Anterior cingulate cortex (tissue), 58 donors: ENCODE data around the gene TSPAN9.

Source experiments
- DNase-seq, 58 donors: peaks; one replicate each; lab custom pipeline; 2025; lab: John Stamatoyannopoulos, UW

Gene TSPAN9

GRCh38 chr12:3316776-3317480 lies 239.7 kb downstream of the TSPAN9 start:
- DNase-seq: peak in 1 of 58 donors; percentile 21

GRCh38 chr12:3317481-3317815 lies 240.3 kb downstream of the TSPAN9 start:
- no peak for DNase-seq

- DNase-seq: no peak
These were observed 240.8 kb downstream of the TSPAN9 start for GRCh38 chr12:3317841-3318501.

- DNase-seq: no peak
These were observed 242.7 kb downstream of the TSPAN9 start for GRCh38 chr12:3319723-3320492.

- no peak for DNase-seq
These were observed 243.8 kb downstream of the TSPAN9 start for GRCh38 chr12:3320881-3321509.

- DNase-seq: no peak
These were observed 244.7 kb downstream of the TSPAN9 start for GRCh38 chr12:3321881-3322280.

GRCh38 chr12:3323002-3323685 lies 246.0 kb downstream of the TSPAN9 start:
- DNase-seq: peak in 1 of 58 donors; percentile 7

- no peak for DNase-seq
These were observed 248.6 kb downstream of the TSPAN9 start for GRCh38 chr12:3325736-3326135.

- no peak for DNase-seq
These were observed 249.1 kb downstream of the TSPAN9 start for GRCh38 chr12:3326156-3326849.

GRCh38 chr12:3326850-3327780 lies 249.9 kb downstream of the TSPAN9 start:
- DNase-seq: no peak

GRCh38 chr12:3328081-3328480 lies 250.9 kb downstream of the TSPAN9 start:
- no peak for DNase-seq

GRCh38 chr12:3328571-3328970 lies 251.4 kb downstream of the TSPAN9 start:
- DNase-seq: no peak

- no peak for DNase-seq
These were observed 252.2 kb downstream of the TSPAN9 start for GRCh38 chr12:3329361-3329760.

GRCh38 chr12:3330976-3331510 lies 253.9 kb downstream of the TSPAN9 start:
- no peak for DNase-seq

- no peak for DNase-seq
These were observed 255.0 kb downstream of the TSPAN9 start for GRCh38 chr12:3332188-3332587.

- DNase-seq: peak in 9 of 58 donors; percentile 6 to 64 (median 29)
These were observed 256.4 kb downstream of the TSPAN9 start for GRCh38 chr12:3333583-3333982.

GRCh38 chr12:3333991-3334391 lies 256.8 kb downstream of the TSPAN9 start:
- peak in 4 of 58 donors; percentile 10 to 27 (median 16) for DNase-seq

- DNase-seq: no peak
These were observed 257.9 kb downstream of the TSPAN9 start for GRCh38 chr12:3335078-3335487.
